NCI-H1694 (cell line): ENCODE measurements around the gene OR8J1.
"Not testable (repeated sequence)": the region's sequence is repeated elsewhere in the genome, so short reads cannot be mapped to it uniquely, and the experiment has no call there.

Experiments used
- DNase-seq: peaks from one replicate; lab custom pipeline; 2025; lab: John Stamatoyannopoulos, UW

Gene OR8J1, protein sequence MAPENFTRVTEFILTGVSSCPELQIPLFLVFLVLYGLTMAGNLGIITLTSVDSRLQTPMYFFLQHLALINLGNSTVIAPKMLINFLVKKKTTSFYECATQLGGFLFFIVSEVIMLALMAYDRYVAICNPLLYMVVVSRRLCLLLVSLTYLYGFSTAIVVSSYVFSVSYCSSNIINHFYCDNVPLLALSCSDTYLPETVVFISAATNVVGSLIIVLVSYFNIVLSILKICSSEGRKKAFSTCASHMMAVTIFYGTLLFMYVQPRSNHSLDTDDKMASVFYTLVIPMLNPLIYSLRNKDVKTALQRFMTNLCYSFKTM

DNA sequence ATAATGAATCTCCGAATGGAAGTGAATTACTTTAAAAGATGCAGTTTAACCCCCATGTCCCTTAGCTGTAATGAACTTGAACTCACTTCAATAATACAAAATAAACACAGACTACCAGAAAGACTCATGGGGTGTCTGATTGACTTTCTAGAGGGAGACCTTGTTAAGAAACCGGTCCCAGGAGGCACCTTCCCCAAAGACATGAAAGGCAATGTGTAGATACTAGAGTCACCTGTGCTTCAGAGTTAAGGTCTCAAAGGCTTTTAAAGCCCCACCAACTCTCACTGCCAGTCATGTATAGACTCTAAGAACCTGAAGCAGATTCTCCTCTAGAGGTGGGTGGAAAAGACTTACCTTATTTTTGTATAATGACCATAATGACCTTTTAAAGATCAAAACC, at the start of gene OR8J1:
TSS of gene OR8J1 (plus strand) at position 301 of the 400 bp plus-strand sequence. CDS start 5,956 bp downstream, outside the sequence.
- DNase-seq = no peak

DNA sequence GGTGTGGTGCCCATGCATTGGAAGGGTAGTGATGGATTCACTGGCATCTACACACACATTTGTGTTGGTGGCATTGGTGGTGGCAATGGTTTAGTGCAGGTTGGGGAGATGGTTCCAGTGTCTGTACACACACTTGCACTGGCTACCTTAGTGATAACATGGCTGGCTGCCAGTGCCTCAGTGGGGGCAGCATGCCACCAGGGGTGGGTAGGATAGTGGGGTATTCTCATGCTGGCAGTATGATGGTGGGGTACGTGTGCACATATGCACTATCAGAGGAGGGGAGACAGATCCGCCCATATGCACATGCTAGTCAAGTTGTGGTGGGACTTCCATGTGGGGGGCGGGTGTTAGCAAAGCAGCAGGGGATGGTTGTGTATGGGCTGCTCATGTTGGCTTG, 46.3 kb upstream of the OR8J1 start:
- DNase-seq = no peak

DNA sequence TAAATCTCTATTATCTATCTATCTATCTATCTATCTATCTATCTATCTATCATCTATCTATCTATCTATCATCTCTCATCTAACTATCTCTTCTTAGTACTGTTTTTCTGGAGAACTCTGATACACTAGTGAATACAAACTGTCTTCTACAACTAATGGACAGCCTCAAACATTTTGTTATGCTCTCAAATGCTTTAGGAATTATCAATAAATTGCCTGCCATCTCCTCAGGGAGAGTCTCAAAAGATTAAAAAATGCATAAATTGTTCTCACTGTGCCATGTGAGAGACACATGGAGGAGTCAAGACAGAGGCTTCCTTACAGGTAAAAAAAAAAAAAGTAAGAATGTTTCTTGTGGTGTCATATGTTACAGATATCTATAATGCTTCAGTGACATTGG, 39.2 kb upstream of the OR8J1 start, which contains the start of gene OR8K3:
TSS of gene OR8K3 (plus strand) at position 301 of the 400 bp plus-strand sequence. CDS start 3,163 bp downstream, outside the sequence.
- no peak for DNase-seq

DNA sequence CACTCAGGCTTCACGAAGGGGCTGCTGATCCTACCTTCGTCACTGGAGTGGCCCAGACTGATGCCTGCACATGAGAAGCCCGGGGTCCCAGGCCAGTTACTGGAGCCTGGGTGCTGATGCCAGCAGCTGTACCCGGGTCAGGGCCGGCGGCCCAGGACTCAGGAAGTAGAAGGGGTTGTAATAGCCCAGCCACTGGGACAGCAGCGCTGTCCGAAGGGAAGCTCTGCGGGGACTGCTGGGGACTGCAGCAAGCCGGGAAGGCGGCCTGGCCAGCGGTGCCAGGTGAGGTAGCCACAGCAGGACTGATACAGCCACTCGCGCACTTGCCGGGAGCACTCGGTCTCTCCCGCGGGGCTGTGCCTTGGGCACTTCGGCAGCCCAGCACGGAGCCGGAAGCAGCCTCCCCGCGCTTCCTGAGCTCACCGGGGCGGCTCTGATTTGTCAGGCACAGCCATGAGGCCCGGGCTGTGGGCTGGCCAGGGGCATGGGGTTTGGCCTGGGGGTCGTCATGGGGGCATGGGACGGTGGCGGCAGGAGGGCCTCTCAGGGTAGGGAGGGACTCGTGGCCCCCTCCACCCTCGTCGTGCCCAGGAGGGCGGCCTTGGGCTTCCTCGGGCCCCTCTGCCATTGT, 22.1 kb upstream of the OR8J1 start:
- DNase-seq = no peak

DNA sequence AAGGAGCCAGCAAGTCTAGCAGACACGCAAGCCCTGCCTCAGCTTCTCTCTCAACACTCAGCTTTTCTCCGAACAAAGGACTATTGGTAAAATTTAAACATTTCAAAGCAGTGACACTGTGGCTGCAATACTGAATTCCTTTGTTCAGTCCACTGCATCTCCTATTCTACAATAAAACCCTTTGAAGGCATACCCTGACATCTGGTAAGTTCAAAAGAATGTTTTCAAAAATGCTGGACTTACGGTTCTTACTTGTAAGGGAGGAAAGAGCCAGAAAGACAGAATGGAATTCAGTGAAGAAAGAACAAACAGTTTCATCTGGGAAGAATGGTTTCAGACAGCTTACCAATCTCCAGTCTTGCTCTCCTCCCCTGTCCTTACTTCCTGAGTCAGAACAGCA, 20.9 kb upstream of the OR8J1 start:
- no peak for DNase-seq

DNA sequence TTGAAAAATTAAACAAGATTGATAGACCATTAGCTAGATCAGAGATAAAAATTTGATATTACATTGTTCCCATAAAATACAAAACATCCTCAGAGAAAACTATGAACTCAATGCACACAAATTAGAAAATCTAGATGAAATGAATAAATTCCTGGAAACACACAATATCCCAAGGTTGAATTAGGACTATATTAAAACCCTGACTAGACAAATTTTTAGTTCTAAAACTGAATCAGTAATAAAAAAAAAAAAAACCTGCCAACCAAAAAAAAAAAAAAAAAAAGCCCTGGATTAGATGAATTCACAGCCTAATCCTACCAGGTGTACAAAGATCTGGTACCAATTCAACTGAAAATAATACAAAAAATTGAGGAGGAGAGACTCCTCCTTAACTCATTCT, 13.8 kb upstream of the OR8J1 start:
- DNase-seq = no peak

DNA sequence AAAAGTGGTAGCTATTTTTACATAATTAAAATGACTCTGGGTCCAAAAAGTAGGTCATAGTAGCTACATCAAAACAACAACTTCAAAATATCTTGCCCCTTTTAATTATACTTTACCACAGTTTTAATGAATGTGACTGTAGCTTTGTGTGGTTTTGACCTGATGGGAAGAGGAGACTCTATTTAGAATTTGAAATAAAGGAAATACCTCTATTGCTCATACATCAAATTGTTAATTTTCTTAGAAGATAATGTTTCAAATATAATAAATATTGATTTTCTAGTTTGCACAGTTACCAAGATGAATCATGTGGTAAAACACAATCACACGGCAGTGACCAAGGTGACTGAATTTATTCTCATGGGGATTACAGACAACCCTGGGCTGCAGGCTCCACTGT, 8.4 kb upstream of the OR8J1 start, which contains the start of gene OR8K1:
TSS of gene OR8K1 (plus strand) at position 301 of the 400 bp plus-strand sequence. CDS start at position 301, 0 bp downstream.
- no peak for DNase-seq

DNA sequence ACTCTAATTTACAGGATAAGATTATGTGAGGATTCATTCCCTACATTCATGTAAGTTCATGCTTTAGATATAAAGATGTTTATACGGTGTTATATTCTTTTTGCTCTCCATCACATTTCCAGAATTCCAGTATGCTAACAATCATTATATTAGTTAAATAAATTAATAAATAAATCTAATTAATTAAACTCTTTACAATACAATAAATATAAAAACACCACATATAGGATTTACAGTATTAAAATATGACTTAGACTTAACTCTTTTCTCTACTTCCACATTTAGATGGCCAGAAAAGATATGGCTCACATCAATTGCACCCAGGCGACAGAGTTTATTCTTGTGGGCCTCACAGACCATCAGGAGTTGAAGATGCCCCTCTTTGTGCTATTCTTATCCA, 21.2 kb downstream of the OR8J1 start, which contains the start of gene OR8U1:
TSS of gene OR8U1 (plus strand) at position 301 of the 400 bp plus-strand sequence. CDS start at position 301, 0 bp downstream.
- no peak for DNase-seq

DNA sequence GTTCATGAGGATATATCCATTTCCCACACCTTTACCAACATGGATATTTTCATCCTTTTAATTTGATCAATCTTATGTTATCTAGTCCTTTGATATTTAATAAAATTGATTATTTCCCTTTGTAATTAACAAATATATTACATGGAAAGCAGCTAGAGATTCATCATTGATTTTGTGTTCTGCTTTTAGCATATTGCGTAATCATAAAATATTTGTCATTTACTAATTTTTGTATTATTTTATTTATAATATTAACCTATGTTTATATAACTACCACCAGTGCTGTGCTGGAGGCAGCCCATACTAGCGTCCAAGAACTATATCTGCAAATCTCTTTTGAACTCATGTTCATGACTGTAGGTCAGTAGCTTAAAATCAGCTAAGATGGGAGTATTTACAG, 26.0 kb downstream of the OR8J1 start:
- no peak for DNase-seq

DNA sequence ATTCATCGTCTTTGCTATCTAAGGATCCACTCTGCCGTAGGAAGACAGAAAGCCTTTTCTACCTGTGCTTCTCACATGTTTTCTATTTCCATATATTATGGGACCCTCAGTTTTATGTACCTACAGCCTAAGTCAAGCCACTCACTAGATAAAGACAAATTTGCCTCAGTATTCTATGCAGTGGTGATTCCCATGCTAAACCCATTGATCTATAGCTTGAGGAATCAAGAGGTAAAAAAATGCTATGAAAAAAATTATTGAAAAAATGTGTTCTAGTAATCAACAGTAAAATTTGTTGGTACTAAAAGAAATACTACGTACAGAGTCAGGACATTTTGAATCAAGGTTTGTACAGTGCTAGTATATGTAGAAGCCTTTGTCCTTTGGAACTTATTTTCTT, 40.3 kb downstream of the OR8J1 start:
- no peak for DNase-seq

DNA sequence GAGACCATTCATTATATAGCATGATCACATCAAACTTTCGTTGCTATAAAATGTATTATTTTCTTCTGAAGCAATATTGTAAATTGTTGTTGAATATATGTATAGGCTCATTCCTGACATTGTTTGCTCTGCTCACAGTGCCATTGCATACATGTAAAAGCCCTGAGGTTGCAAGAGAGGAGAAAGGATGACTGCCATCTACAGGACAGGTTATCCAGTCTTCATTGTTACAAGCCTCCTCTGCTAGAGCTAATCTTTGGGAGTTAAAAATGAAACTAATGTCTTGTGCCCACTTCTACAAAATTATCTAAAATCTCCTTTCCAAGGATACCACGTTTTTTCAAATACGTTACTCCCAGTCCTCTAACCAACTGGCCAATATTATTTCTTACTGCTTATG, 42.0 kb downstream of the OR8J1 start:
- DNase-seq = no peak

DNA sequence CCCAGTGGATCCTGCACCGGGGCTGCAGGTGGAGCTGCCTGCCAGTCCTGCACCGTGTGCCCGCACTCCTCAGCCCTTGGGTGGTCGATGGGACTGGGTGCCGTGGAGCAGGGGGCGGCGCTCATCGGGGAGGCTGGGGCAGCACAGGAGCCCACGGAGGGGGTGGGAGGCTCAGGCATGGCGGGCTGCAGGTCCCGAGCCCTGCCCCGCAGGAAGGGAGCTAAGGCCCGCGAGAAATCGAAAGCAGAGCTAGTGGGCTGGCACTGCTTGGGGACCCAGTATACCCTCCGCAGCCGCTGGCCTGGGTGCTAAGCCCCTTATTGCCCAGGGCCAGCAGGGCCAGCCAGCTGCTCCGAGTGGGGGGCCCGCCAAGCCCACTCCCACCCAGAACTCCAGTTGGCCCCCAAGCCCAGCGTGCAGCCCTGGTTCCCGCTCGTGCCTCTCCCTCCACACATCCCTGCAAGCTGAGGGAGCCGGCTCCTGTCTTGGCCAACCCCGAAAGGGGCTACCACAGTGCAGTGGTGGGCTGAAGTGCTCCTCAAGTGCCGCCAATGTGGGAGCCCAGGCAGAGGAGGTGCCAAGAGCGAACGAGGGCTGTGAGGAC, 47.9 kb downstream of the OR8J1 start:
- not testable (repeated sequence) for DNase-seq

DNA sequence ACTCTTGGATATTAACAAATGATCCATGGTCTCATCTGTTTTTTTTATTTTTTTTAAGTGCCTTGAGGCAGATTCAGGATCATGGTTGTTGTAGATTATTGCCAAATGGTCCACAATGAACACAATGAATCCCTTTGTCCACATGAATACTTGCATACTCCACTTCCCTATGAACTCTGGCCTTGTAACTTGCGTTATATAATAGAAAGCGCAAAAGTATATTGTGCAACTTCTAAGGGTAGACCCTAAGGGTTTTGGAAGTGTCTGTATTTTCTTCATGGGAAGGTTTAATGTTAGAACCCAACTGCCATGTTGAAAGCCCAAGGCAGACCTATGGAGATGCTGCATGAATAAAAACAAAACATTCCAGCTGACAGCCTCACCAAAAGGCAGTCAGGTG, 50.3 kb downstream of the OR8J1 start:
- DNase-seq = no peak

DNA sequence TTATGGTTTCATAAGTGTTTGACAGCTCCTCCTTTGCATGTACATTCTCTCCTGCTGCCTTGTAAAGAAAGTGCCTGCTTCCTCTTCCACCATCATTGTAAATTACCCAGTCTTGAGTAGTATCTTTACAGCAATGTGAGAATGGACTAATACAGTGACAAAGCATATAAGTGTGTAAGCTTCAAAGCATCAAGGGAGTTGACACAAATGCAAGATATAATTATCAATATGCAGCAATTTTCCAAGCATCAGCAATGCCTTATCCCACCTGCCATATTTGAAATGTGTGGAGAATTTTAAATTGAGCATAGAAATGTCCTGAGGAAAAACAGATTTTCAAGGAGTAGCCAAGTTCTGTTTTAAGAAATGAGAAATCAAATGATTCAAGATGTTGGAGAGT, 56.7 kb downstream of the OR8J1 start:
- DNase-seq = no peak
